GM12878 (cell line): ENCODE results near the gene AIRE.
"Not testable (repeated sequence)": the region's sequence is repeated elsewhere in the genome, so short reads cannot be mapped to it uniquely, and the experiment has no call there.

Experiments used
- JUNB ChIP-seq: IDR thresholded peaks from 2 replicates; pipeline ENCODE4 v1.6.1; 2016; ENCODE audit warnings: antibody characterized with exemption, mild to moderate bottlenecking
- MYC ChIP-seq: IDR thresholded peaks from 2 replicates; pipeline ENCODE4 v1.6.1; 2011; ENCODE audit warnings: mild to moderate bottlenecking, low read length, moderate library complexity, inconsistent platforms; ENCODE audit not compliant: insufficient read depth, insufficient replicate concordance, insufficient read length, severe bottlenecking
- POLR2A ChIP-seq: IDR thresholded peaks from 2 replicates; pipeline ENCODE4 v1.6.1; 2011; ENCODE audit warnings: low read depth, mild to moderate bottlenecking, low read length
- SP1 ChIP-seq: IDR thresholded peaks from one replicate; pipeline ENCODE4 v1.6.1; 2011; ENCODE audit warnings: low read depth, low read length
- YY1 ChIP-seq: IDR thresholded peaks from 2 replicates; pipeline ENCODE4 v1.6.1; 2011; ENCODE audit warnings: low read depth, mild to moderate bottlenecking, low read length
- TF ChIP-seq, protein P1 (sequence below), 3 experiments: IDR thresholded peaks in 2 of 3; conservative IDR thresholded peaks in 1 of 3; 2 replicates each; pipeline ENCODE4 v1.5.1; 2011; ENCODE audit warnings: low read depth in 3 of 3, low read length in 3 of 3, mild to moderate bottlenecking in 3 of 3, control low read depth in 2 of 3, moderate library complexity in 2 of 3, inconsistent platforms in 1 of 3, mixed read lengths in 1 of 3; ENCODE audit not compliant: control insufficient read depth in 2 of 3, insufficient read depth in 1 of 3; ENCODE audit errors: extremely low read depth in 1 of 3
- TF ChIP-seq, protein P2 (sequence below): IDR thresholded peaks from 2 replicates; pipeline ENCODE4 v1.6.1; 2012; ENCODE audit warnings: low read depth, low read length, improper control_type of control experiment

DNA sequence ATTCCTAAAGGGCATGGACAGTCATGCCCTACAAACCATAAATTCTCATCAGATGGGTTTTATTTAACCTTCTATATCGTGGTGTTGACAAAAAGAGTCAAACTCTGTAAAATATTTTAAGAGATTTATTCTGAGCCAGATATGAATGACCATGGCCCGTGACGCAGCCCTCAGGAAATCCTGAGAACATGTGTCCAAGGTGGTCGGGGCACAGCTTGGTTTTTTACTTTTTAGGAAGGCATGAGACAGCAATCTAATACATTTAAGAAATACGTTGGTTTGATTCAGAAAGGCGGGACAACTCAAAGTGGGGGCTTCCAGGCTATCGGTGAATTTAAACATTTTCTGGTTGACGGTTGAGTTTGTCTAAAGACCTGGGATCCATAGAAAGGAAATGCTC is 57.3 kb downstream of the AIRE start:
- TF ChIP-seq, protein P1, sequence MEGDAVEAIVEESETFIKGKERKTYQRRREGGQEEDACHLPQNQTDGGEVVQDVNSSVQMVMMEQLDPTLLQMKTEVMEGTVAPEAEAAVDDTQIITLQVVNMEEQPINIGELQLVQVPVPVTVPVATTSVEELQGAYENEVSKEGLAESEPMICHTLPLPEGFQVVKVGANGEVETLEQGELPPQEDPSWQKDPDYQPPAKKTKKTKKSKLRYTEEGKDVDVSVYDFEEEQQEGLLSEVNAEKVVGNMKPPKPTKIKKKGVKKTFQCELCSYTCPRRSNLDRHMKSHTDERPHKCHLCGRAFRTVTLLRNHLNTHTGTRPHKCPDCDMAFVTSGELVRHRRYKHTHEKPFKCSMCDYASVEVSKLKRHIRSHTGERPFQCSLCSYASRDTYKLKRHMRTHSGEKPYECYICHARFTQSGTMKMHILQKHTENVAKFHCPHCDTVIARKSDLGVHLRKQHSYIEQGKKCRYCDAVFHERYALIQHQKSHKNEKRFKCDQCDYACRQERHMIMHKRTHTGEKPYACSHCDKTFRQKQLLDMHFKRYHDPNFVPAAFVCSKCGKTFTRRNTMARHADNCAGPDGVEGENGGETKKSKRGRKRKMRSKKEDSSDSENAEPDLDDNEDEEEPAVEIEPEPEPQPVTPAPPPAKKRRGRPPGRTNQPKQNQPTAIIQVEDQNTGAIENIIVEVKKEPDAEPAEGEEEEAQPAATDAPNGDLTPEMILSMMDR (IDR thresholded peaks at IDR 0.05 in 2 of 3, conservative IDR thresholded peaks at IDR 0.05 in 1 of 3; ENCODE audit: control insufficient read depth in 2 of 3, extremely low read depth in 1 of 3, insufficient read depth in 1 of 3, low read depth in 3 of 3, low read length in 3 of 3), result not testable (repeated sequence)
- TF ChIP-seq POLR2A, SP1, YY1, MYC, JUNB: not testable (repeated sequence)
- TF ChIP-seq, protein P2, sequence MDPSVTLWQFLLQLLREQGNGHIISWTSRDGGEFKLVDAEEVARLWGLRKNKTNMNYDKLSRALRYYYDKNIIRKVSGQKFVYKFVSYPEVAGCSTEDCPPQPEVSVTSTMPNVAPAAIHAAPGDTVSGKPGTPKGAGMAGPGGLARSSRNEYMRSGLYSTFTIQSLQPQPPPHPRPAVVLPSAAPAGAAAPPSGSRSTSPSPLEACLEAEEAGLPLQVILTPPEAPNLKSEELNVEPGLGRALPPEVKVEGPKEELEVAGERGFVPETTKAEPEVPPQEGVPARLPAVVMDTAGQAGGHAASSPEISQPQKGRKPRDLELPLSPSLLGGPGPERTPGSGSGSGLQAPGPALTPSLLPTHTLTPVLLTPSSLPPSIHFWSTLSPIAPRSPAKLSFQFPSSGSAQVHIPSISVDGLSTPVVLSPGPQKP, result not testable (repeated sequence)
